Aorta (tissue), 5 donors: ENCODE measurements around the gene GSK3A. TPM values are rescaled to one million over a fixed set of nuclear protein-coding genes. Genes with fewer than 3 reads are reported as not detected.
A peak's percentile ranks its signal among the peaks of the same experiment; 100 is the strongest.

Experiments used
- ATAC-seq: fragments of 200-7000 bp; cut with Tn5 transposase; one replicate; pipeline ENCODE4 v1.9.1; 2022; ENCODE audit warnings: moderate library complexity; ENCODE audit not compliant: low FRiP score
- DNase-seq, 2 donors: peaks; one replicate each; pipeline ENCODE4 v3.0.0-alpha.2; 2020
- H3K27ac ChIP-seq, 2 donors: one replicate each; pipeline ENCODE4 v1.5.1; 2013; ENCODE audit warnings: low read length in 2 of 2, mild to moderate bottlenecking in 2 of 2, moderate library complexity in 2 of 2, control low read depth in 1 of 2, inconsistent platforms in 1 of 2, low read depth in 1 of 2
- H3K27me3 ChIP-seq, 2 donors: one replicate each; pipeline ENCODE4 v1.6.1; 2013; ENCODE audit warnings: control low read depth in 1 of 2, low read length in 1 of 2, mild to moderate bottlenecking in 1 of 2, moderate library complexity in 1 of 2; ENCODE audit not compliant: insufficient read depth in 2 of 2, control insufficient read depth in 1 of 2
- H3K36me3 ChIP-seq, 2 donors: one replicate each; pipeline ENCODE4 v1.6.1; 2013; ENCODE audit warnings: control low read depth in 1 of 2, low read length in 1 of 2, mild to moderate bottlenecking in 1 of 2; ENCODE audit not compliant: insufficient read depth in 2 of 2, control insufficient read depth in 1 of 2
- H3K4me1 ChIP-seq, 2 donors: one replicate each; pipeline ENCODE4 v1.6.1; 2013; ENCODE audit warnings: low read length in 2 of 2, control low read depth in 1 of 2, mild to moderate bottlenecking in 1 of 2, moderate library complexity in 1 of 2; ENCODE audit not compliant: insufficient read depth in 2 of 2, control insufficient read depth in 1 of 2
- H3K4me3 ChIP-seq, 2 donors: one replicate each; pipeline ENCODE4 v1.5.1; 2013; ENCODE audit warnings: low read length in 2 of 2, control low read depth in 1 of 2, mild to moderate bottlenecking in 1 of 2
- H3K9me3 ChIP-seq: one replicate; pipeline ENCODE4 v1.6.1; 2013; ENCODE audit warnings: mild to moderate bottlenecking, low read length; ENCODE audit not compliant: control insufficient read depth
- WGBS, 2 donors: extraction: QIAGEN DNeasy Blood & Tissue Kit; methylation state at CpG; one replicate each; pipeline ENCODE4 v1.1.7; 2013; 5-methylcytosine and 5-hydroxymethylcytosine counted together
- intact Hi-C, 2 donors: fragments of 100-400 bp; cut with DNase I; formaldehyde crosslinking; loops; one replicate each; pipeline versions ENCODE4 v1.14.2 to v1.15.0; 2022
- polyA plus RNA-seq, 2 donors: library from polyadenylated mRNA; stranded (reverse); fragments of 200-250 nt; gene quantifications; one replicate each; pipeline ENCODE4 v1.2.3, GENCODE V29; 2013
- total RNA-seq, 2 donors: library from RNA; stranded (reverse); fragmentation: NEBNext Ultra II Directional; extraction: Animal tissue kit (Norgen Biotek cat#: 25700); gene quantifications; one replicate each; pipeline ENCODE4 v1.2.1, GENCODE V29; 2021
- donor health status: healthy with polysubstance abuse.
- donor health status: Bipolar disorder and iron deficiency.
- donor health status: DM: no; HTN: no; CAD: no.
- donor health status: DM: no; HTN: no; CAD: no.
- donor health status: DM: yes; HTN: yes; CAD: no.

Gene GSK3A
- total and polyA plus RNA-seq, 4 donors = 28.8 to 40.7 (median 35.2) TPM

DNA sequence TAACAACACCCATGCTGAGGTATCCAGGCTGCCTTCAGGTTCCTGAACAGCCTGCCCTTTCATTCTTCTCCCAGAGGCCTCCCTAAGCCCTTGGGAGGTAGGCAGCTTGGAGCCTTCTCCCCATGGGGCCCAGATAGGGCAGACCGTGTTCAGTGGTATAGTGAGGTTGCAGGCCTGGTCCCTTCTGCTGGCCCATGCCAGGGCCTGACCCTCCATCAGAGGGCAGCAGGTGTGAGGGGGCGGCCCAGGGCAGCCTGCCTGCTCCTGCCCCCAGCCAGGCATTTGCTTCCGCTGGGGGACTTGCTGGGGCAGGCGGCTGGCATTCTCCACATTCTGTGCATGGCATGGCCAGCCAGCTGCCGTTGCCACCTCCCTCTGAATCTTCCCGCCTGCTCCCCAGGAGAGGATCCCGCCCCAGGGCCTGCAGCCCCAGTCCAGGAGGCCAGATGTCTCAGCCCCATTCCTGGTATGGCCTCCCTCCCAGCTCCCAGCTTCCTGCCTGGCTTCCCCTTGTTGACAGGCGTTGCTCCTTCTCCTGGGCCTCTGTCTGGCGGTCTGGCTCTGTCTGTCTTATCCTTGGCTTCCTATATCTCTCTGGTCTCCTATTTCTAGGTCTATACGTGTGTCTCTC lies 35.5 kb upstream of the GSK3A start:
- no peaks in the 10 kb centered on the region for H3K4me1 ChIP-seq
- WGBS, 2 donors = 4 to 8% methylated on average over 10 of the region's 10 CpGs
- H3K4me3 ChIP-seq = no peak overlapping the region

DNA sequence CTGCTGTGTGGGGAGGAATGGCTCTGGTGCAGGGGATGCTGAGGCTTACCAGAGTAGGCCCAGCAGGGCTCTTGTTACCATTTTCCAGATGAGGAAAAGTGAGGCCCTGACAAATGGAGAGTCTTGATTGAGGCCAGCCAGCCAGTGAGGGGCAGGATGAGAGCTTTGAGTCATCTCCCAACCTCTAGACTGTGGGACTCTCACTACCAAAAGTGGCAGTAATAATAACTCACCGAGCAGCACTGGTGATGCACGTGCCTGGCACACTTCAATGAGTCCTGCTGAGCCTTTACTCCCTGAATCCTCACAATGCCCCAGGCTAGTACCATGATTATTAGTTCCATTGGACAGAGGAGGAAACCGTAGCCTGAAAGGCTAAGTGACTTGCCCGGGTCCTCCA lies 34.4 kb upstream of the GSK3A start:
- no peaks in the 10 kb centered on the region for H3K9me3 ChIP-seq
- H3K27me3 ChIP-seq = no peaks in the 10 kb centered on the region
- DNase-seq = no peak
- peak overlapping the region in 1 of 2 donors; percentile 25 for H3K27ac ChIP-seq
- no peak overlapping the region for H3K4me3 ChIP-seq
- ATAC-seq = no peak
- intact Hi-C loops = loop anchor here in 1 of 2 donors (2.0 kb wide), 1 partner anchor 30 kb away; no protein-coding TSS in a partner anchor
- WGBS, 2 donors = 31 to 37% methylated on average over 4 of the region's 4 CpGs
- peaks cover 0 to 7% of the 10 kb centered on the region in 2 donors for H3K36me3 ChIP-seq
- H3K4me1 ChIP-seq = no peaks in the 10 kb centered on the region

More for the DNA sequence above, 35.5 kb upstream of the GSK3A start:
- H3K36me3 ChIP-seq = peaks cover 0 to 5% of the 10 kb centered on the region in 2 donors
- no peaks in the 10 kb centered on the region for H3K9me3 ChIP-seq
- intact Hi-C loops = loop anchor here (2.0 kb wide), 1 partner anchor 31 kb away; no protein-coding TSS in a partner anchor
- H3K27ac ChIP-seq = peak overlapping the region; percentile 23 to 71
- DNase-seq (peak in 1 of 2 donors; percentile 78), ATAC-seq (no peak)
- no peaks in the 10 kb centered on the region for H3K27me3 ChIP-seq

DNA sequence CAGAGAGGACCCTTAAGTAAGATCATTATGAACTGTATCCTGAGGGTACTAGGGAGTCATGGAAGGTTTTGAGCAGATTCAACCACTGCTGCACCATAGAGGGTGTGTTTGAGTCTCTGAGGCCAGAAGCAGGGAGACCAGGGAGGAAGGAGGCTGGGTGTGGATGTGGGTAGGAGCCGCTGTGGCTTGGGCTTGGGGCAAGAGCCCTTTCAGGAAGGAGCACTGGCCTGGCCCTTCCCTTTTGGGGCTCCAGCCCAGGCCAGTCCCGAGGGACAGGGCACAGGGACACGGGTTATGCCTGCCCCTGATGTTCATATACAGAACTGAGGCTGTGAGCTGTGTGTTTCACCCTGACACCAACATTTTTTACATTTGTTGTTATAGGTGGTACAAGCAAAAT lies 33.9 kb upstream of the GSK3A start:
- peak in 1 of 2 donors; percentile 63 for DNase-seq
- WGBS, 2 donors = 8 to 21% methylated on average over 3 of the region's 3 CpGs
- intact Hi-C loops = loop anchor here in 1 of 2 donors (2.0 kb wide), 1 partner anchor 29 kb away; no protein-coding TSS in a partner anchor
- no peak for ATAC-seq
- Histone ChIP-seq H3K9me3 (no peaks in the 10 kb centered on the region), H3K4me3 (no peak overlapping the region), H3K4me1 (no peaks in the 10 kb centered on the region), H3K27ac (peak overlapping the region in 1 of 2 donors; percentile 39), H3K27me3 (no peaks in the 10 kb centered on the region), H3K36me3 (peaks cover 0 to 7% of the 10 kb centered on the region in 2 donors)

DNA sequence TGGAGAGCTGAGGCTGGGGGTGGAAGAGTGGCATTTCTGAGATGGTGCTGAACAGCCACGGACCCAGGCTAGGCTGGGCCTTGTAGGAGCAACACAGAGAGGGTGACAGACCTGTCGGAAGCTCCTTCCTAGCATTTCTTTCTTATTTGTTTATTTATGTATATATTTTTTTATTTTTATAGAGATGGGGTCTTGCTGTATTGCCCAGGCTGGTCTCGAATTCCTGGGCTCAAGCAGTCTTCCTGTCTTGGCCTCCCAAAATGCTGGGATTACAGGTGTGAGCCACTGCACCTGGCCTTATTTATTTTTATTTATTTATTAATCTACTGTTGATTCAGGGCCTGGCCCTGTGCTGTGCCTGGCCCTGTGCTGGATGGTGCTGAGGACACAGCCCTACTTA lies 33.1 kb upstream of the GSK3A start:
- H3K36me3 ChIP-seq = peaks cover 0 to 7% of the 10 kb centered on the region in 2 donors
- H3K9me3 ChIP-seq = no peaks in the 10 kb centered on the region
- ATAC-seq (no peak), DNase-seq (no peak)
- H3K4me3 ChIP-seq = no peak overlapping the region
- H3K27me3 ChIP-seq = no peaks in the 10 kb centered on the region
- no peak overlapping the region for H3K27ac ChIP-seq
- peaks cover 0 to 1% of the 10 kb centered on the region in 2 donors for H3K4me1 ChIP-seq
- intact Hi-C loops = no loop called here
- 70 to 79% methylated on average over 3 of the region's 3 CpGs for WGBS, 2 donors

DNA sequence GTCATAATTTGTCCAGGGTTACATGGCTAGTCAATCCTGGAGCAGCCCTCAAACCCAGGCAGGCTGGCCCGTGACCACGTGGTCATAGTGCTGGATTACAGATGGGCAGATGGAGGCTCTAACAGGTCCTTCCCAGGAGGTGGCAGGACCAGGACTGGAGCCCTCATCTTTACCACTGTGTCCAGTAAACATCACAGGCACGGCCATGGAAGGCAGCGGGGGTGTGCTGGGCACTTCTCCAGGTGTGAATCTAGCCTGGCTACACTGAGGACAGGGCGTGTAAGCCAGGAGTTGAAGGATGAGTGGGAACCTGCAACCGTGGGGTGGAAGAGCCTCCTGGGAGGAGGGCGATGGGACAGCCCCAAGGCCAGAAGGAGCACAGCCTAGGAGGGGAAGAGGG lies 32.7 kb upstream of the GSK3A start:
- Histone ChIP-seq H3K4me3 (no peak overlapping the region), H3K27ac (no peak overlapping the region), H3K36me3 (peaks cover 0 to 7% of the 10 kb centered on the region in 2 donors), H3K4me1 (peaks cover 0 to 1% of the 10 kb centered on the region in 2 donors), H3K27me3 (no peaks in the 10 kb centered on the region), H3K9me3 (no peaks in the 10 kb centered on the region)
- no peak for ATAC-seq
- intact Hi-C loops = no loop called here
- peak in 1 of 2 donors; percentile 38 for DNase-seq
- WGBS, 2 donors = 46% methylated on average over 7 of the region's 7 CpGs

DNA sequence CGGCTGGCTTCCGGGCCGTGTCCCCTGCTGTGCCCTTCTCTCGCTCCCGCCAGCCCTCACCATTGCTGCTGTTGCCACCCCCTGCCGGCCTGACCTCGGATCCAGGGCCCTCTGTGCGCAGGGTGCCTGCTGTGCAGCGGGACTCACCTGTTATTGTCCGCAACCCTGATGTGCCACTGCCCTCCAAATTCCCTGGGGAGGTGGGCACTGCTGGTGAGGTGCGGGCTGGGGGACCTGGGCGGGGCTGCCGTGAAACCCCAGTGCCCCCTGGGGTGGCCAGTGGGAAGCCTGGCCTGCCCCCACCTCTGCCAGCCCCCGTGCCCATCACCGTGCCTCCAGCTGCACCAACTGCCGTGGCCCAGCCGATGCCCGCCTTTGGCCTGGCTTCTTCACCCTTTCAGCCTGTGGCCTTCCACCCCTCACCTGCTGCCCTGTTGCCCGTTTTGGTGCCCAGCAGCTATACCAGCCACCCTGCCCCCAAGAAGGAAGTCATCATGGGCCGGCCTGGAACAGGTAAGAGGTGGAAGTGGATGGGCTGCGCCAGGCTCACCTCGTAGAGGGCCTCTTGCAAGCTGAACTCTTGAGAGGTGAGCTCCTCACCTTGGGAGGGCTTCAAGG lies 31.8 kb upstream of the GSK3A start:
- no peak for ATAC-seq
- Histone ChIP-seq H3K36me3 (peaks cover 0 to 7% of the 10 kb centered on the region in 2 donors), H3K9me3 (no peaks in the 10 kb centered on the region), H3K4me3 (no peak overlapping the region), H3K4me1 (peaks cover 0 to 1% of the 10 kb centered on the region in 2 donors), H3K27me3 (no peaks in the 10 kb centered on the region), H3K27ac (no peak overlapping the region)
- DNase-seq = peak in 1 of 2 donors; percentile 46
- intact Hi-C loops = no loop called here
- WGBS, 2 donors = 87 to 88% methylated on average over 22 of the region's 22 CpGs

DNA sequence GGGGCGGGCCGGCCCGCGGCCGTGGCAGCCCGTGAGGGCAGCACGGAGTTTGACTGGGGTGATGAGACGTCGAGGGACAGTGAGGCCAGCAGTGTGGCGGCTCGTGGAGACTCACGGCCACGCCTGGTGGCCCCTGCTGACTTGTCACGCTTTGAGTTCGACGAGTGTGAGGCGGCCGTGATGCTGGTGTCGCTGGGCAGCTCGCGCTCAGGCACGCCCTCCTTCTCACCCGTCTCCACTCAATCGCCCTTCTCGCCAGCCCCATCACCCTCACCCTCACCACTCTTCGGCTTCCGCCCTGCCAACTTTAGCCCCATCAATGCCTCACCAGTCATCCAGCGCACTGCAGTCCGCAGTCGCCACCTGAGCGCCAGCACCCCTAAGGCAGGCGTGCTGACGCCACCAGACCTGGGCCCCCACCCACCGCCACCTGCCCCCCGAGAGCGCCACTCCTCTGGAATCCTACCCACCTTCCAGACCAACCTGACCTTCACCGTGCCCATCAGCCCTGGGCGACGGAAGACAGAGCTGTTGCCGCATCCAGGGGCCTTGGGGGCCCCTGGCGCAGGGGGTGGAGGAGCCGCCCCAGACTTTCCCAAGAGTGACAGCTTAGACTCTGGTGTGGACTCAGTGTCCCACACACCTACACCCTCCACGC lies 31.1 kb upstream of the GSK3A start:
- H3K4me1 ChIP-seq = peaks cover 0 to 1% of the 10 kb centered on the region in 2 donors
- H3K27ac ChIP-seq = no peak overlapping the region
- H3K4me3 ChIP-seq = no peak overlapping the region
- ATAC-seq = no peak
- H3K36me3 ChIP-seq = peaks cover 0 to 7% of the 10 kb centered on the region in 2 donors
- no peaks in the 10 kb centered on the region for H3K9me3 ChIP-seq
- 91% methylated on average over 43 of the region's 43 CpGs for WGBS, 2 donors
- intact Hi-C loops = no loop called here
- DNase-seq = peak; percentile 47 to 68
- H3K27me3 ChIP-seq = no peaks in the 10 kb centered on the region

DNA sequence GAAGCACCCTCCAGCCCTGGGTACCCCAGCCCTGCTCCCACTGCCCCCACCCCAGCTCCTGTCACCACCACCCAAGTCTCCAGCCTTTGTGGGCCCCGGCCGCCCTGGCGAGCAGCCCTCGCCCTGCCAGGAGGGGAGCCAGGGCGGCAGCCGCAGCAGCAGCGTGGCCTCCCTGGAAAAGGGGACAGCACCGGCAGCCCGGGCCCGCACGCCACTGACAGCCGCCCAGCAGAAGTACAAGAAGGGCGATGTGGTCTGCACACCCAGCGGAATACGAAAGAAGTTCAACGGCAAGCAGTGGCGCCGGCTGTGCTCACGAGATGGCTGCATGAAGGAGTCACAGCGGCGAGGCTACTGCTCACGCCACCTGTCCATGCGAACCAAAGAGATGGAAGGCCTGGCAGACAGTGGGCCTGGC lies 30.6 kb upstream of the GSK3A start:
- ATAC-seq = no peak
- 91 to 92% methylated on average over 23 of the region's 23 CpGs for WGBS, 2 donors
- no peak overlapping the region for H3K27ac ChIP-seq
- peaks cover 0 to 1% of the 10 kb centered on the region in 2 donors for H3K4me1 ChIP-seq
- H3K9me3 ChIP-seq = no peaks in the 10 kb centered on the region
- H3K27me3 ChIP-seq = no peaks in the 10 kb centered on the region
- peaks cover 0 to 7% of the 10 kb centered on the region in 2 donors for H3K36me3 ChIP-seq
- intact Hi-C loops = no loop called here
- DNase-seq = no peak
- no peak overlapping the region for H3K4me3 ChIP-seq
